GM18861 (cell line): ENCODE data around the gene ABCA13.

Experiments used
- ATAC-seq: cut with Tn5 transposase; IDR thresholded peaks from one replicate; pipeline ENCODE4 v1.9.1; 2021; ENCODE audit not compliant: unreplicated experiment

The ABCA13 gene

DNA sequence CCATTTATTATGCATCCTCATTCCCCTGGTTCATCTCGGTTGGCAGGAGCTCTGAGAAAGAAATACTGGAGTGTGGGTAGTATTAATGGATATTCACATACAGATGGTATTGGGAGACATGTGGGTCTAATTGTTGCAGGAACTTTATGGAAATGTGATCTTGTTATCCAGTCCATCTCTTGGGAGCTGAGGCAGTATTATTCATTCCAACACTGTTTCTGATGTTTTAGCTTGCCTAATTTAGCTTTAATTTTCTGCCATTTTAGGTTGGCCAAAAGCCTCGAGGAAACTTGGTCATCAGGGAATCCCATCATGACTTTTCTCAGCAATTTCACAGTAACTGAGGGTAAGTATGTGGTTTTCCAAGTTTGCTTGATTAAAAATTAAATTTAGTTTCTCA lies 125.7 kb downstream of the ABCA13 start:
- no peak for ATAC-seq

DNA sequence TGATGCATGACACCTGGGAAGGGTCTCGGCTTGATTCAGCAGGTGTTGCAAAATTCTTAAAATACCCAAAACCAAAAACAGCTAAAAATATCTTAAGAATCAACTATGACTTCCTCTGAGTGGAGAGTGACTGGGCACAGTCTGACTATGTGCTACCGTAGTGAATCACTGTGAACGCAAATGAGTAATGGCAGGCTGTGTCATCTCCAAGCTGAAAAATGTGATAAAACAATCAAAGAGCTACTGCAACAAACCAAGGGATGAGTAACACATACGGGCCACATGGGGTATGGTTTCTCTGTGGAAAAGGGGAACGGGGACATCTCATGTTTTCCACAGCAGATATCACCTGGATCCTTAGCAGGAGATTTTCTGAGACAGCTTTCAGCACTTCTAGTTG lies 127.5 kb downstream of the ABCA13 start:
- ATAC-seq, result peak; percentile 74

DNA sequence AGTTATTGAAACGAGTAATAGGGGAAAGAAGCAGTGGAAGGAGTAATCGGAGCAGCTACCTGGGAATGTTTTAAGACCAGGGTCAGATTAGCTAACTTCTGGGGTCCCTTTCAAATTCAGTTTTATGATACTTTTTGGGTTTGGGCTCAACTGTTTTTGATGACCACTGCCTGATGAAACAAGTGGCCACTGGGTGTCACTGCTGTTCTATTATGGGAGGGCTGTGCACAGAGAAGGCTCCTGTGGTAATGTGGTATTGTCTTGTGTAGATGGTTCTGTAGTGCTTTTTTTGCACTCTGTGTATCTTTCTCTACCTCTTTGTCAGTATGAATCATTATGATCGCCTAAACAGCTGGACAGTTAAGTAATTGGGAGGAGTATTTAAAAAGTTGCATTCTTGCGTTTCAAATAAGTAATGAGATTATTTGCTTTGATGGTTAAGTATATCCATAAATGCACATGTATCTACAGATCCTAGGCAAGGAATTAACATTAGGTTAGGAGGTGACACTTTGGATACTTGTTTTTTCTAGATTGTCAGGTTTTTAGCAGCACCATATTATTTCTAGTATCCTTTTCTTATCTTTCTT lies 128.4 kb downstream of the ABCA13 start:
- ATAC-seq, result peak; percentile 87

DNA sequence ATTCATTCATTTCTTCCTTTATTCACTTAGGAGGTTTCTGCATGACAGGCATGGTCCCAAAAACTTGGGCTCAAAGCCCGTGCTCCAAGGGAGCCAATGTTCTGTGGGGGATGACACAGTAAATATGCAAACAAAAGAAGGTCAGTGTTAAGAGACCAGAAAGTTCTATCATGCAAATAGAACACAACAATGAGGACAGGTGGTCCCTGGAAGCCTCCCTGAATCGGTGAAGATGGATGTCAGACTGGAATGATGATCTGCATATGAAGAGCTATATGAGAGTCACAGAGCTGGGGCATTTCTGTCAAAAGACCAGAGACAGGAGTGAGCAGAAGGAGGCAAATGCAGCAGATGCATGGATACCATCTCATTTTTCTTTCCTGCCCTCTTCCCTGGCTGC lies 129.0 kb downstream of the ABCA13 start:
- no peak for ATAC-seq

DNA sequence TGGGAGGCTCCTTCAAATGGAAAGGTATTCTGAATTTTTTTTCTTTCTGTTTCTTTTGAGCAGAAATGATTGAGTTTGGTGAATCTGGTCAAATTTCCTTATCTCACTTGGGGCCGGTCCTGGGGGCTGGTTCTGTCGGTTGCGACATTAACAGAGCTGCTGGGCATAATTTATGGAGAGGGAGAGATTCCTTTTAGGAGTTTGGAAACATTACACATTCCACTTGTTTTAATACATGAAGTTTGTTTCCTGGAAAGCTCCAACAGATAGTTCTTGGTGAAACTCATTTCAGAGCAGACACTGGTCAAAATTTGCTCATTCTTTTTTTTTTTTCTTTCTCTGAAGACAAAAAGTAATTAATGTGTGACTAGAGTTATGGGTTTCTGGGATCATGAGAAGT lies 129.9 kb downstream of the ABCA13 start:
- ATAC-seq, result no peak

DNA sequence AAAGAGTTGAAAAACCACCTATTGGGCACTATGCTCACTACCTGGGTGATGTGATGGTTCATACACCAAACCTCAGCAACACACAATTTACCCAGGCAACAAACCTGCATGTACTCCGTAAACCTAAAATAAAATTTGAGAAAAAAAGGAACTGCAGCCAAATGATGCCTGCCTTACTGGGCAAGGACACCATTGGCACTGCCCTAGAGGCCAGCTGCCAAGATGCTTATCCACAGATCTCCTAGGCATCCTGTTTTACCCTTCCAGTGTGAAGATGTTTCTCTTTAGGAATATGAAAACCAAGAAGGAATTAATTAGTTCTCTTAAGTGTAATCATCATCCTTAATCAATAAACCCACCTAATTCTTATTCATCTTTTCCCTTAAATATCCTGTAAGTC lies 133.4 kb downstream of the ABCA13 start:
- ATAC-seq, result no peak

DNA sequence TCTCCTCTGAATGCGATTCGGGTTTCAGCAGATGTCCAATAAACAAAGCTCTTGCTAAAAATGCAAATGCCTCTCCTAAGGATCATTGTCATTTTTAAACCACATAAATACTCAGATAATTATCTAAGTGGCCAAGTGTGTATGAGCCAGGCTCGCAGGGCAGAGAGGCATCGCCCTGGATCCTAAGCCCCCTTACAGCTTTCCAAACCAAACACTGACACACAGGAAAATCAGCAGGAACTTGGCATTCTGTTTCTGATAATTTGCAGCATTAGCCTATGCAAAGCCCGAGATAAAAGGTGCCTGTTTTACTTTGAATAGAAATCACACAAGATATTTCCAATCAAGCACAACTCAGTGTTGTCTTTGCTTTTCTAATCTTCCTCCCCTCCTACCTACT lies 134.4 kb downstream of the ABCA13 start:
- no peak for ATAC-seq

DNA sequence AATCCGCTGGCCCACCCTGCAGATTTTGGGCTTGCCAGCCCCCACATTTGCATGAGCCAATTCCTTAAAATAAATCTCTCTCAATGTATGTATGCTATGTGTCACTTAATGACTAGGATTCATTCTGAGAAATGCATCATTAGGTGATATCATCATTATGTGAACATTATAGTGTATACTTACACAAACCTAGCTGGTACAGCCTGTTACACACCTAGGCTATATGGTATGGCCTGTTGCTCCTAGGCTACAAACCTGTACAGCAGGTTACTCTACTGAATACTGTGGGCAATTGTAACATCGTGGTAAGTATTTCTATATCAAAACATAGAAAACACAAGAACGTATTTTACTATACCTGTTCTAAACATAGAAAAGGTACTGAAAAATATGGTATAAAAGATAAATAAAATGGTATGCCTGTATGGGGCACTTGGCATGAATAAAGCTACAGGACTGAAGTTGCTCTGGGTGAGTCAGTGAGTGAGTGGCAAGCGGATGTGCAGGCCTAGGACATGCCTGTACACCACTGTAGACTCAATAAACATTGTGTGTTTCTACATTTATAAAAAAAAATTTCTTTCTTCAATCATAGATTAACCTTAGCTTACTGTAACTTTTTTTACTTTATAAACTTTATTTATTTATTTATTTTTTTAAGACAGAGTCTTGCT lies 135.9 kb downstream of the ABCA13 start:
- ATAC-seq, result no peak

DNA sequence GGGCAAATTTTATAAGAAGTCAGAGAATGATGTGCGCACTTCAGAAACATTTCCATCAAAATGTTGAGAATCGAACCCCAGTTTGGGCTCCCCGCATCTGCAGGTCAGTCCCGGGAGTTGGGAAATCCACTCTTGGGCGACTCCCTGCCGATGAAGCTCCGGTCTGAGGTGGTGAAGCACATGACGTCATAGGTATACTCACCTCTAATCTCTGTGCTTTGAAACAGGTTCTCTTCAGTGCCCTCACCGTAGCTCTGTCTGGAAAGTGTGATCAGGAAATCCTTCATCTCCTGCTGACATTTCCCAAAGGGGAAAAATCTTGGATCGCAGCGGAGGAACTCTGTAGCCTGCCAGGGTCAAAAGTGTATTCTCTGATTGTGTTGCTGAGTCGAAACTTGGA lies 138.5 kb downstream of the ABCA13 start:
- ATAC-seq, result no peak

DNA sequence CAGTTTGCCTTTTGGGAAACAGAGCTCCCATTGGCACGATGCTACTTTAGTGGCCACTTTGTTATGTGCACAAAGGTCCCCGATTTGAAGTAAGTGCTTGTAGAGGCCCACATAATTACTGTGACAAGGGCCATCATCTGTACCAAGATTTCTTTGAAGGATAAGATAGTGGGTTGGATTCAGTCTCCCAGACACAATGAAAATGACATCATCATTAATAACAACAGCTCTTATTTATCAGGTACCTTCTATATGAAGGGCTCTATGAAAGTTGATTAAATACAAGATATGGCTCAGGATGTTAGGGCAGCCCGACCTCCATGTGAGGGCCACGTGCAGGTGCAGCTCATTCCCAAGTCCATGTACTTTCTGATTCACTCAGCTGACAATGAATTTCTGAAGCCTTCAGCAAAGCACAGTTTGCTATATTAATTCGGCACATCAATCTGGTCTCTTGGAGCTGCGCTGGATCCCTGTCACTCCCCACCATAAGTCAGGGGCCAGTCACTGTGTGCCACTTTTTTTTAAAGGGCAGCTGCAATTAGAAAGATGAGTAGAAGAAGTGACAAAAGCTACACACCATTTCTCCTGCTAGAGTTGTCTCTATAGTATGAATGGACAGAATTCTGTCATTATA lies 140.3 kb downstream of the ABCA13 start:
- ATAC-seq, result no peak

DNA sequence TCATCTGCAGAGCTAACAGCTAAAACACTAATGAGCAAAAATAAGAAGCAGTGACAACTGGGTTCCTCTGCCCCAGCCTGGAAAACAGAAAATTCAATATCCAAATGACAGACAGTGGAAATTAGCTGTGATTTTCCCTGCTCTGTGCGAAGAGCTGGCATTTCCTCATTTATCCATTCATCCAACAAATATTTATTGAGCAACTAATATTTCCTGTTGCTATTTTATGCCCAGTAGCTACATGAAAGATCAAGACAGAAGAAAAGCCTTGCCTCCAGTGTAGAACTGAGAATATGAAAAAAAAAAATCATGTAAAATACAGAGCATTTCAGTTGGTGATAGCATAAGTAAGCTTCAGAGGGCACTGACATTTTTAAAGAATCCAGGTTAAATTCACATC lies 140.9 kb downstream of the ABCA13 start:
- ATAC-seq, result no peak

DNA sequence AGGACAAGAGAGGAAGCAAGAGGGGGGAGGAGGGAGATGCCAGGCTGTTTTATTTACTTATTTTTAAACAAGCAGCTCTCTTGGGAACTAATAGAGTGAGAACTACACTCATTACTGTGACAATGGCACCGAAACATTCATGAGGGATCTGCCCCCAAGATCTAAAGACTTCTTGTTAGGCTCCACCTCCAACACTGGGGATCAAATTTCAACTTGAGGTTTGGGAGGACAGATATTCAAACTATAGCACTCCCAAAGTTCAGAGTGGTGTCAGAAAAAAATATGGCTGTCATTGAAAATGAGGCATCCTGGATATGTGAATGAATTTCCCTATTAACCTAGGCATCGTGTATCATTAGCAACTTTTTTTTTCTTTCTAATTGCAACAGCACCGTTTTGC lies 145.5 kb downstream of the ABCA13 start:
- ATAC-seq, result no peak

DNA sequence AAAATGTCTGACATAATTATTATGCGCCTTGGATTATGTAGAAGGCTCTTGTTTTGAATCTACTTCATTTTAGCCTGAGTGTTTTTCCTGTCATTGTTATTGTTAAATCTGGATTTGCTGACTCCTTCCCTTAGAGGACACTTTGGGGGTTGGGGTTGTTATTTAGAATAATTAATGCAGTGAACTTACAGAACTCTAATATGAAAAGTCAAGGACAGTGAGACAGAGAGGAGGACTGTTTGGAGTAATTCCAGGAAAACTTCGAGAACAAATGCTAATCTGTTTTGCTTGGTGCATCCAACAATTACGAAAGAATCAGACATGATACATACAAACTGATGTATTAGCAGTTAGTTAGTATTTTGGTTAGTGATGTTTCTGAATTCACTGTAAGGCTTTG lies 146.1 kb downstream of the ABCA13 start:
- ATAC-seq, result no peak

DNA sequence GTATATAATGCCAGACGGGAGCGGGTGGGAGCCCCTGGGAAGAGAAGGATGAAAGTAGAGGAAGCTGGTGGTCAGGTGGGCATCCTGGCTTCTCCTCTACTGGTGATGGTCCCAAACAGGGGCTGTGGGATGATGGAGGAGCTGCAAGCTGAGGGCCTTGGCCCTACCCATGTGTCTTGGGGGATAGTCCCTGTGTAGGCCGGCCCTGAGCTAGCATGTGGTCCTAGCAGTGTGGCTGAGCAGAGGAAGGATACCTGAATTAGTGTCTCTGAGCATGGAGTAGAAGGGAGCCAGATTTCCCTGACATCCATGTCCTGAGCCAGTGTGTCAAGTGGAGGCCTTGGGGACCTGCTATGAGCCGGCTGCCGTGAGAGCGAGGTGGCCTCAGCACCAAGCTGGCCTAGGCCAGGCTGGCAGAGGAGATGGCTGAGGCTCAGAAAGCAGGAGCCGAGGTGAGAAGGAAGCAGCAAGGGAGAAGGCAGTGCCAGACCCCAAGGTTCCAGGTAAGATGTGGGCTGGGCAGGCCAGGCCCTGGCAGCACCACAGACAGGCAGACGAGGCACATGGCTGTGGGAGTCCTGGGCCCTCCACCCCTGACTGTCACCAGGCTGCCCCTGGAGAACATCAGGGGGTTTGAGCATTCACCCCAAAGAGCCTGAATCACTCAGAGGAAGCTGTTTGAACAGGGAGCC lies 150.2 kb downstream of the ABCA13 start:
- ATAC-seq, result no peak

DNA sequence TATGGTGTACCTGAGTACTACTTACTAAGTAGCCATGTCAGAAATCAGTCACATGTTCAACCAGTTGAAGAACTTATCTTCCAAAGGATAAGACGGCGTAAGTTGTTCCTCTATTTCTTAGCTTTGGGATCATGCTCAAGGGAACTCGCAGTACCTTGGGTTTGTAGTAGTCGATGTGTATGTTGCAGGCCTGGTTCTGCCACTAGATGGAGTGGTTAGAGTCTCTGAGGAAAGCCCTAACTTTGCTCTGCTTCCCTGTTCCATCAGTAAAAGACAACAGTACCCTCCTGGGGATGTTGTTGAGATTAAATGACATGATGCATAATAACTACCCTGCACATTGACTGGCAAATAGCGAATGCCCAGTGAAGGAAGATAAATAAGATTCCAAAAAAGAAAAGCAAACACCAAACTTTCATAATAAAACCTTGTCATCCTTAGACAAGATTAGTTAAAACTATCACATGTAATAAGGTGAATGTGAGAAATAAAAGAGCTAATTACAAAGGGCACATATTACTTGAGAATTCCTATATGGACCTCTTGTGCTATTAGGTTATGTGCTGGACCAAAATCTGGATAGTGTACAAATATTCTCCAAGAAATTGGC lies 165.9 kb downstream of the ABCA13 start:
- no peak for ATAC-seq

DNA sequence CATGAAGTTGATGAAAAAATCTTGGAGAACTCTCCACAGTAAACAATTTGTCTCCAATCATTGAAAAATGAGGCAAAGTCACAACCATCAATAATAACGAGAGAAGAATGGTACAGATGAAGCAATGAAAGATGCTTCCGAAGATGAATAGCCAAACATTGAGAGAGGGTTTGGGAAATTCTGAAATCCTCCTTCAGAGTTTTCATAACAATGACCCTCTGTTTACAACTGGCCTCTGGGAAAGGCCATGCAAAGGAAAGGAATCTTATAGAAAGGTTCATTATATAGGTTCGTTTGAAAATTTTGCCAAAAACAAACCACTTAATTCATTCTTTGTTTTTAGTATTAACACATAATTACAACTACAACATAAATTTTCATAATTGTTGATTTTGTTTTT lies 166.5 kb downstream of the ABCA13 start:
- ATAC-seq, result no peak

DNA sequence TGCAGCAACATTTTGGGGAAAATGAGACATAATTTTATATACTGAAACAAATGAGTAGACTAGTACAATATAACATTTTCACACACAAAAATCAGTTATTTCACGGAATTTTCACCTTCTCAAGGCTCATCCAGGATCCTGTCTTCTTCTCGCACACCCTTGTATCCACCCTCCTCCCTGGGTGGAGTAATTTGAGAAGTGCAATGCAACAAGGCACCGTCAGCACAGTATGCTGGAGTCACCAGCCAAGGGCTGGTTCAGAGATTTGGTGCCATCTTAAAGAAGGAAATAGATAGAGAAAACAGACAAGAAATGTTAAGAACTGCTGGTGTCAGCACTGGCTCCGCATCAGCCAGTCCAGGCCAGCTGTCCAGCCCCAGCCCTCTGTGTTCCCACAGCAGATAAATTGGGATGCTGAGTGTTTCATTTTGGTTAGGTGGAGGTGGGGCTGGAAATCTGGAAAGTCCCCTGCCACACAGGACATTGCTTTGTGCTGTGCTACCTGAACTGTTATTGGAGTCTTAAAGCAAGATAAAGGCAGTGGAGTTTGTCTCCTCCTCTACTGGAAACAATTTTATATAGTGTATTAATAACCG lies 176.1 kb downstream of the ABCA13 start:
- no peak for ATAC-seq

DNA sequence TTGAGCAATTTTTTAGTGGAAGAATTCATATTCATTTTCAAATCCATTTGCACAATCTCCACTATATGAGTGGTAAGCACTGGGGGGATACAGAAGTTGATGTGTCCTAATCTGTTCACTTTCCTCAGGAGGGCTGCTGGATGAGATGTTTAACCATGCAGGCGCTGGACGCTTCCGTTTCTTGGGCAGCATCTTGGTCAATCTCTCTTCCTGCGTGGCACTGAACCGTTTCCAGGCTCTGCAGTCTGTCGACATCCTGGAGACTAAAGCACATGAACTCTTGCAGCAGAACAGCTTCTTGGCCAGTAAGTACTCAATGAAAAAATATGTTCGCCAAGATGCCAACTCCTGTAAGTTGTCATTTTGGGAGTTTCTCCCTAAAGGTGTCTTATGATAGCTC lies 179.3 kb downstream of the ABCA13 start:
- no peak for ATAC-seq

DNA sequence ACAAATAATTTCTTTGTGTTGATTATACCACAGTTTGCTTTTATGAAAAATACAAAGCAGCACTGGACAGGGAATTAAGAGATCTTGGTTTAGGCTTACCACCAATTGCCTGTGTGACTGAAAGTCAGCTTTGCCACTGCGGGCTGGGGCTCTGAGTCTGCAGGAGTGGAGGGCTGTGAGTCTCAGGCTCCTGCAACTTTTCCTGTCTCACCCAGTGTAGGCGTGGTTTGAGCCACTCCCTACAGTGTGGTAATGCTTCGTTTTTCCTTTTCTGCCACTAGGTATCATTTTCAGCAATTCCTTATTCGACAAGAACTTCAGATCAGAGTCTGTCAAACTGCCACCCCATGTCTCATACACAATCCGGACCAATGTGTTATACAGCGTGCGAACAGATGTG lies 180.6 kb downstream of the ABCA13 start:
- no peak for ATAC-seq

DNA sequence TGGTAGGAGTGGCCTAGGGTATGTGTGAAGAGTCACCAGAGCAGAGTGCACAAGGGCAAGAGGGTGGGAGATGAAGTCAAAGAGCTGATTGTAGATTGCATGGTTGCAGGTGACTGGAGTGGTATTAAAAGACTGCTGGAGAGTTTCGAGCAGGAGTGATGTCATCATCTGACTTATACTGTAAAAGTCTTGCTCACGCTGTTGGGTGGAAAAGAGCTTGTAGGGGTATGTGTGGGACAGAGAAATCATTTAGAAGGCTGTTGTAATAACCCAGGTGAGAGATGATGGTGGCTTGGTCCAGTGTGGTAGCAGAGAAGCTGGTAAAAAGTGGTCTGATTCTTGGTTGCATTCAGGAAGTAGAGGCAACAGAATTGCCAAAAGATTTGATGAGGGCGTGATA lies 184.1 kb downstream of the ABCA13 start:
- no peak for ATAC-seq

DNA sequence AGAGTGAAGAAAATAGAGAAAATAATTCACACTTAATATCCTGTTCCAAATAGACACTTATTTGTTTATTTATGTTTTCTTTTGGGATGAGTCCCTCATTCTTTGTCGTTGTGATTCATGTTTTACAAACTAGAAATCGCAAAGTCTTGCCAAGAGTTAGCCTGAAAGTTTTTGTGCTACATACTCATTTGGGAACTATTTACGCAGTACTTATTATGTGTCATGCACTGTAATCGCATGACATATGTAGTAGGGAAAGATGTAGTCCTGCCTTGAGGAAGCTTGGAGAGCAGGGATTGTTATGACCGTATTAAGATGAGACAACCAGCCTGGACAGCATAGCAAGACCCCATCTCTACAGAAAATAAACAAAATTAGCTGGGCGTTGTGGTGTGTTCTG lies 189.3 kb downstream of the ABCA13 start:
- no peak for ATAC-seq
